ENCODE results near the gene PPP1R13B.
"Not testable (repeated sequence)": the region's sequence is repeated elsewhere in the genome, so short reads cannot be mapped to it uniquely, and the experiment has no call there.

Gene PPP1R13B

DNA sequence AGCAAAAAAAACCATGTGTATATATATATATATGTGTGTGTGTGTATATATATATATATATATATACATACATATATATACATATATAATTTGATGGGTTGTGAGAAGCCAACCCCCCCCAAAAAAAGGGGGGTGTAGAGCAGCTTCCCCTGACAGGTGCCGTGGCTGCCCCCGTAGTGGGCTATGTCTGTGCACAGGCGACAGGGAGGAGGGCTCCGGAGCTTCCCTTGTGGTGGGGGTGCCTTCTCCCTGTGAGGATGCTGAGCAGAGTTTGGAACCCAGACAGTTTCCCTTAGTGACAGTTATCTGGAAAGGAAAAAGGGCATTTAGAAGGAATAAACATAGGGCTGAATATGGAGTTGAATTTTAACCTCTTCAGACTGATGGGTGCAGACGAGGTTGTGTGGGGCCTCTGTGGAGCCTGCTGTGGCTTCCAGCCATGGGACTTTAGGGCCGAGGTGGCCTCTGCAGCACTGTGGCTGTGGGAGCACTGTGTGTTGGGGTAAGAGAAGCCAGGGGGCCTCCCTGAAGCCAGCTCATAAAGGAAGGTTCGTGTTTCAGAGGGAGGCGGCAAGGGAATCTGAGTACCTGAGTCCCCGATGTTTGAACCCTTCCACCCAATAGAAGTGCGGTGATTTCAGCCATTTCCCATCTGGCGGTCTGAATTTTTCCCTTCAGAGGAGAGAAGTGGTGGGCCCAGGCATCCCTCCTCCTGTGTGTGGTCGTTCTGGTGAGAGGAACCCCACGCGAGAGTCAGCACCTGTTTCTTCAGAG, 151.9 kb downstream of the PPP1R13B start:
- no peak for DNase-seq

- DNase-seq: no peak
Measured at GRCh38 chr14:103694572-103695026, 152.8 kb downstream of the PPP1R13B start.

DNA sequence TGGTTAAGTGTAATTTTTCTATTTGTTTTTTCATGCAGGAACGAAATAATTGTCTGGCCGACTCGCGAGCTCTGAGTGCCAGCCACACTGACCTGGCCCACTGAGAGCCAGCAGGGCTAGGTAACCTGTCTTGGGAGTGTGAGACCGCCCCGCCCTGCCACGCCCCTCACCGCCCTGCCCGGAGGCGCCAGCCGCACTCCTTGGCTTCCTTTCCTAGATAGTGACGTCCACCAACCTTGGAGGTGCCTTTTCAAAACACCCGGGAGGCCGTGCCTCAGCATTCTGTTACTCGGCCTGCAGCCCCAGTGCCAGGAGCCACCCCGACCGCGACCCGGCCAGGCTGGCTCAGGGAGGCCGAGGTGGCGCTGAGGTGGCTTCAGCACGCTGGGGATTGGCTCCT, 153.9 kb downstream of the PPP1R13B start:
- no peak for DNase-seq

- DNase-seq: no peak
Measured at GRCh38 chr14:103692871-103693270, 154.5 kb downstream of the PPP1R13B start.

DNA sequence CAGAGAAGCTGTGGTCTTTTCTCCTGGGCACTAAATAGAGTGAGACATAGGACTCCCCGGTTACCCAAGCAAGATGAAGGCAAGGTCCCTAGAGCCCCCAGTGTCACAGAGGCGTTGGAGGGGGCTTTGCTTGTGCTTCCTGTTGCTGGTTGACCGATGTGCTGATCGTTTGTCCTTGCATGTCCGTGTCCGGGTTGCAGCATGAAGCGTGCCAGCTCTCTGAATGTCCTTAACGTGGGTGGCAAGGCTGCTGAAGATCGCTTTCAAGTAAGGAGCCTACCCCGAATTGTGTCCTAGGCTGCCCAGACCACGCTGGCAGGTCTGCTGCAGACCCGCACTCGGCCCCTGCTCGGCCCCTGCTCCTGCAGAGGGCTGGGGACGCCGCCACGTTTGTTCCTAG, 155.2 kb downstream of the PPP1R13B start:
- DNase-seq: no peak

GRCh38 chr14:103691655-103692054, 155.7 kb downstream of the PPP1R13B start:
- not testable (repeated sequence) for DNase-seq

GRCh38 chr14:103690332-103690731, 157.0 kb downstream of the PPP1R13B start:
- DNase-seq: no peak

GRCh38 chr14:103688906-103689902, 158.2 kb downstream of the PPP1R13B start:
- DNase-seq: no peak

GRCh38 chr14:103688441-103688840, 158.9 kb downstream of the PPP1R13B start:
- DNase-seq: no peak

GRCh38 chr14:103687712-103688111, 159.7 kb downstream of the PPP1R13B start:
- DNase-seq: no peak

GRCh38 chr14:103686831-103687485, 160.4 kb downstream of the PPP1R13B start:
- no peak for DNase-seq

DNA sequence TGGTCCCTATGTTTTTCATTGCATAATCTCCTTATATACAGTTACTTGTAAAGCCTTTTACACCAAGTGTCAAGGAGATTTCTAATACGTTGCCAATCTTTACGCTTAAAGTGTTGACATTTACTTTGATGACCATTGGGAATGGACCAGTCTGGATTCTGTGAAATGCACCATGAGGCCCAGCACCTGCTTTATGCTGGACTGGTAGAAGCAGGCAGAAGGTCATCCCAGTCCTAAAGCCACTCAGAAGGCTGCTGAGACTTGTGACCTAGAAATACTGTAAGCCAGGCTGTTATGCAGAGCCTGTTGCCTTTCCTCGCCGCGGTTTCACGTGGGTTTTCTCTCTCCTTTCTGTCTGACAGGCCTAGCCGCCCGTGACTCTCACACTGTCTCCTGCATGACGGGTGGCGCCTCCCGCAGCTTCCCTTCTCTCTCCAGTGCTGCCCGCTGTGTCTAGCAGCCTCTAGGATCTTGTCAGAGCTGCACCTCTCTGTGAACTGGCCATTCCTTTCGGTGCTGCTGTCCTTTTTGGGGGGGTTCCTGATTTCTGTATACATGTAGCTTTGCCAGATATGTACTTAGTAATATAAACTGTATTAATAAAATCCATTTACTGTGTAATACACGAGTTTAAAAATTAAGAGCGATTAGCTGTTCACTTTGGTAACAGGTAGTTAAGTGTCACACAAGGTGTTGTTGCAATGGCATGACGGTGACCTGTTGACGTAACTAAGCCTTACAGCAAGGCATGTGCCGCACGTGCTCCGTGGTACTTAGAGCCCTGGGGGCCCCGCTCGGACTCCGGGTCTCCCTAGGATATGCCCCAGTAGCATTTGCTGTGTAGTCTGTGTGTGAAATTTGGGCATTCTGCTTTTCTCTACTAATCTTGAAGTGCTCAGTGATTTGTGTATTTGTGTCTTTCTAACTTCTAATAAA, 161.8 kb downstream of the PPP1R13B start:
- DNase-seq: no peak

DNA sequence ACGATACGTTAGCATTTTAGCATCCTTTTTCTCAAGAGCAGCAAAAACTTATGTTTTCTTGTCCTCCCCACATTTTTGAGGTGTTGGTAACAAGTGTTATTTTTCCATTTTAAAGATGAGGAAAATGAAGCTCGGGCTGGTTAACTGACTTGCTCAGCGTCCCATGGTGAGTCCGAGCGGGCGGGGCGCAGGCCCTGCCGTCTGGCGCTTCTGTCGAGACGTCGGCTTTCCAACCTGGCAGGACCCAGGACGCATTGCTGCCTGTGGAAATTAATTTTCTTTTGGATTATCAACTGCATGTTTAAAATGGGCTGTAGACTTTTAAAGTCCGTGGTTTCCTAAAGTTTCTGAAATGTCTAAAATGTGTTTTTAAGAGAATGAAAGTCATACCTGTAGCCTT, 162.5 kb downstream of the PPP1R13B start:
- no peak for DNase-seq

- no peak for DNase-seq
Measured at GRCh38 chr14:103684471-103684870, 162.9 kb downstream of the PPP1R13B start.
